GM12878 (cell line): Measurements from ENCODE around the gene PPM1N. TPM values are rescaled to one million over a fixed set of nuclear protein-coding genes. Genes with fewer than 3 reads are reported as not detected.

Source experiments
- ATAC-seq: fragments of 200-7000 bp; cut with Tn5 transposase; 3 replicates; pipeline ENCODE4 v1.9.1; 2020; ENCODE audit warnings: mild to moderate bottlenecking, moderate library complexity
- BruUV-seq: library from RNA; stranded (reverse); fragments of 400-500 nt; replicated peaks from 2 replicates; lab custom pipeline; 2021; lab: Mats Ljungman, UMichigan
- CTCF ChIA-PET: fragments of 300-600 bp; sonication (Branson Sonifier 250); formaldehyde crosslinking; extraction: SDS; loops from one replicate; lab custom pipeline; 2021; ENCODE audit warnings: inconsistent platforms; lab: Yijun Ruan, JAX
- POLR2A ChIA-PET: fragments of 350-600 bp; formaldehyde crosslinking; extraction: SDS; loops from one replicate; lab custom pipeline; 2021; ENCODE audit warnings: inconsistent platforms; lab: Charles Lee
- RAD21 ChIA-PET: fragments of 300-600 bp; sonication (Branson Sonifier 250); formaldehyde crosslinking; loops from one replicate; lab custom pipeline; 2023; ENCODE audit warnings: antibody characterized with exemption; ENCODE audit not compliant: unreplicated experiment; lab: Charles Lee
- SMC1A ChIA-PET: fragments of 300-600 bp; sonication (Branson Sonifier 250); formaldehyde crosslinking; loops from one replicate; lab custom pipeline; 2023; ENCODE audit not compliant: unreplicated experiment, uncharacterized antibody; lab: Charles Lee
- DNase-seq: peaks from one replicate; pipeline ENCODE4 v3.0.0-alpha.2; 2011; ENCODE audit warnings: low read depth, low spot score
- FAIRE-seq: peaks from 3 replicates; lab custom pipeline; 2011; peaks lifted over from hg19 to GRCh38; lab: Jason Lieb, UNC
- H2AFZ ChIP-seq: 2 replicates; pipeline ENCODE4 v1.6.0; 2011; ENCODE audit warnings: low read depth, low read length, control low read depth; ENCODE audit not compliant: control insufficient read depth
- H3K27ac ChIP-seq: 2 replicates; pipeline ENCODE4 v1.5.1; 2011; ENCODE audit warnings: control low read depth; ENCODE audit not compliant: control insufficient read depth, insufficient read depth
- H3K27me3 ChIP-seq, 2 experiments: replicated peaks in 1 of 2; 2 replicates each; pipeline versions ENCODE4 v1.6.0 to v1.6.1; 2011; ENCODE audit warnings: low read length in 1 of 2; ENCODE audit not compliant: control insufficient read depth in 2 of 2, insufficient read depth in 2 of 2
- H3K36me3 ChIP-seq, 2 experiments: 2 replicates each; pipeline ENCODE4 v1.5.1; 2011; ENCODE audit warnings: low read length in 1 of 2; ENCODE audit not compliant: control insufficient read depth in 2 of 2, insufficient read depth in 2 of 2
- H3K4me1 ChIP-seq: 2 replicates; pipeline ENCODE4 v1.6.1; 2011; ENCODE audit warnings: mild to moderate bottlenecking, low read length, moderate library complexity, mixed read lengths; ENCODE audit not compliant: control insufficient read depth, insufficient read depth
- H3K4me2 ChIP-seq: 2 replicates; pipeline ENCODE4 v1.6.0; 2011; ENCODE audit warnings: control low read depth; ENCODE audit not compliant: control insufficient read depth, insufficient read depth
- H3K4me3 ChIP-seq: fragments of 200-600 bp; sonication (generic); 2 replicates; pipeline ENCODE4 v1.5.1; 2016
- H3K79me2 ChIP-seq: 2 replicates; pipeline ENCODE4 v1.6.0; 2011; ENCODE audit warnings: low read length; ENCODE audit not compliant: control insufficient read depth, insufficient read depth
- H3K9ac ChIP-seq: 2 replicates; pipeline ENCODE4 v1.8.0; 2011; ENCODE audit warnings: low read length, control low read depth, mixed read lengths; ENCODE audit not compliant: control insufficient read depth, insufficient read depth
- H3K9me3 ChIP-seq: replicated peaks from 3 replicates; pipeline ENCODE4 v1.5.1; 2011; ENCODE audit warnings: mild to moderate bottlenecking, low read length; ENCODE audit not compliant: control insufficient read depth, insufficient read depth
- H4K20me1 ChIP-seq: 2 replicates; pipeline ENCODE4 v1.6.0; 2011; ENCODE audit not compliant: control insufficient read depth, insufficient read depth
- BACH1 ChIP-seq: fragments of 450-650 bp; IDR thresholded peaks from 2 replicates; pipeline ENCODE4 v1.6.1; 2017; ENCODE audit warnings: mild to moderate bottlenecking, borderline replicate concordance
- CEBPB ChIP-seq, 2 experiments: fragments of 150-350 bp in 1 of 2; IDR thresholded peaks; 2 replicates each; pipeline ENCODE4 v1.6.1; 2012 to 2014; ENCODE audit warnings: low read depth in 2 of 2, low read length in 2 of 2, borderline replicate concordance in 1 of 2, inconsistent platforms in 1 of 2
- HDAC6 ChIP-seq: fragments of 200-600 bp; sonication (generic); IDR thresholded peaks from one replicate; pipeline ENCODE4 v1.8.0; 2017; ENCODE audit warnings: antibody characterized with exemption; ENCODE audit not compliant: unreplicated experiment
- HDGF ChIP-seq: fragments of 450-650 bp; IDR thresholded peaks from 2 replicates; pipeline ENCODE4 v1.6.1; 2016; ENCODE audit warnings: antibody characterized with exemption
- JUND ChIP-seq: IDR thresholded peaks from 2 replicates; pipeline ENCODE4 v1.6.1; 2012; ENCODE audit warnings: low read depth, mild to moderate bottlenecking, low read length, improper control_type of control experiment, moderate library complexity
- MTA2 ChIP-seq: fragments of 450-650 bp; IDR thresholded peaks from 2 replicates; pipeline ENCODE4 v1.6.1; 2016; ENCODE audit warnings: low read depth, mild to moderate bottlenecking, moderate library complexity
- MXI1 ChIP-seq: fragments of 150-350 bp; IDR thresholded peaks from 2 replicates; pipeline ENCODE4 v1.6.1; 2011; ENCODE audit warnings: low read depth, mild to moderate bottlenecking, inconsistent platforms, low read length, improper control_type of control experiment
- NR2C1 ChIP-seq: fragments of 450-650 bp; IDR thresholded peaks from 2 replicates; pipeline ENCODE4 v1.6.1; 2017; ENCODE audit warnings: antibody characterized with exemption, mild to moderate bottlenecking, moderate library complexity
- POLR2AphosphoS2 ChIP-seq: IDR thresholded peaks from 2 replicates; pipeline ENCODE4 v1.6.1; 2011; ENCODE audit warnings: low read depth, mild to moderate bottlenecking, low read length, improper control_type of control experiment, moderate library complexity
- SPI1 ChIP-seq: IDR thresholded peaks from 2 replicates; pipeline ENCODE4 v1.6.1; 2011; ENCODE audit warnings: low read depth, mild to moderate bottlenecking, low read length, moderate library complexity, borderline replicate concordance; ENCODE audit not compliant: insufficient read depth
- TARDBP ChIP-seq: IDR thresholded peaks from 2 replicates; pipeline ENCODE4 v1.6.1; 2016; ENCODE audit warnings: borderline replicate concordance
- ZNF207 ChIP-seq: fragments of 450-650 bp; IDR thresholded peaks from 2 replicates; pipeline ENCODE4 v1.6.1; 2014; ENCODE audit warnings: antibody characterized with exemption, mild to moderate bottlenecking, borderline replicate concordance
- ZNF274 ChIP-seq: IDR thresholded peaks from one replicate; pipeline ENCODE4 v1.8.0; 2011; ENCODE audit not compliant: insufficient read length, insufficient read depth
- WGBS: methylation state at CpG from one replicate; pipeline ENCODE4 v1.1.6; 2016; ENCODE audit warnings: low lambda C conversion rate; ENCODE audit not compliant: insufficient replicate concordance, insufficient coverage; ENCODE audit errors: missing lambda C conversion rate; 5-methylcytosine and 5-hydroxymethylcytosine counted together
- in situ Hi-C: fragments of 300-500 bp; cut with MboI; formaldehyde crosslinking; loops from 9 replicates; pipeline ENCODE4 v1.14.3; 2018; ENCODE audit warnings: mixed read lengths
- intact Hi-C: fragments of 100-400 bp; cut with micrococcal nuclease; formaldehyde crosslinking; loops from one replicate; pipeline ENCODE4 v1.14.2; 2022; ENCODE audit not compliant: unreplicated experiment
- polyA plus RNA-seq, 11 experiments: library from polyadenylated mRNA; depleted of rRNA in 4 of 11; unstranded in 6 of 11; stranded (reverse) in 5 of 11; fragments of >200 nt; fragmentation: Nextera tagmentation in 4 of 11; fragmentation: Illumina TruSeq in 1 of 11; extraction: Ambion mirVana in 4 of 11; extraction: Trizol in 1 of 11; gene quantifications; 1 replicate in 1 of 11; 2 replicates in 10 of 11; pipeline versions ENCODE4 v1.2.1 to v1.2.3, GENCODE V29; 2011 to 2016; ENCODE audit warnings: inconsistent platforms in 2 of 11, missing spikeins in 2 of 11, low read depth in 1 of 11
- total RNA-seq, 4 experiments: library from RNA; depleted of rRNA in 3 of 4; stranded (reverse); fragments of >200 nt in 3 of 4; fragmentation: Illumina TruSeq in 1 of 4; extraction: Trizol in 1 of 4; gene quantifications; 2 replicates each; pipeline versions ENCODE4 v1.2.1 to v1.2.3, GENCODE V29; 2013 to 2021
- TF ChIP-seq, protein P1 (sequence below): IDR thresholded peaks from 2 replicates; pipeline ENCODE4 v1.6.1; 2012; ENCODE audit warnings: low read depth, low read length, improper control_type of control experiment

Gene PPM1N
- total and polyA plus RNA-seq, 10 of the 15 experiments (the other 5 are each of a cell fraction or from before 2014, with no cell fraction given), result 1.6 to 5.4 (median 3.7) TPM

DNA sequence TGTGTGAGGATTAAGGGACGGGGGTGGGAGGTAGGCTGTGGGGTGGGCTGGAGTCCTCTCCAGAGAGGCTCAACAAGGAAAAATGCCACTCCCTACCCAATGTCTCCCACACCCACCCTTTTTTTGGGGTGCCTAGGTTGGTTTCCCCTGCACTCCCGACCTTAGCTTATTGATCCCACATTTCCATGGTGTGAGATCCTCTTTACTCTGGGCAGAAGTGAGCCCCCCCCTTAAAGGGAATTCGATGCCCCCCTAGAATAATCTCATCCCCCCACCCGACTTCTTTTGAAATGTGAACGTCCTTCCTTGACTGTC, 24.9 kb upstream of the PPM1N start:
- Histone ChIP-seq H3K4me2 (no peak overlapping the region), H3K4me1 (peaks cover 16% of the 10 kb centered on the region), H3K9me3 (no peaks in the 10 kb centered on the region), H3K9ac (no peak overlapping the region), H3K27me3 (peaks cover 0 to 2% of the 10 kb centered on the region in 2 experiments; a peak in 2 of 4 replicates), H2AFZ (no peak overlapping the region), H3K36me3 (no peaks in the 10 kb centered on the region), H3K27ac (no peak overlapping the region), H4K20me1 (no peaks in the 10 kb centered on the region), H3K79me2 (no peaks in the 10 kb centered on the region), H3K4me3 (no peak overlapping the region)
- ChIA-PET RAD21 (no interaction called here), POLR2A (interaction anchor here (0.7 kb wide), 1 partner anchor 720 kb away, joined by 4 read pairs; no protein-coding TSS in a partner anchor), CTCF (no interaction called here), SMC1A (no interaction called here)
- DNase-seq, result no peak
- intact Hi-C loops, result loop anchor here (10.0 kb wide), 1 partner anchor 399 kb away; the partner anchor contains the start of genes GEMIN7 and ZNF296
- 15% methylated on average over 5 of the region's 5 CpGs for WGBS
- FAIRE-seq, result no peak
- in situ Hi-C loops, result loop anchor here (25.0 kb wide), 1 partner anchor 1711 kb away; the partner anchor contains the start of gene SMG9
- ATAC-seq, result no peak
- TF ChIP-seq HDAC6 (no peak), MXI1 (no peak), ZNF207 (no peak)
- no TSS peak for BruUV-seq

- POLR2A ChIA-PET, result interaction anchor here (0.7 kb wide), 1 partner anchor 721 kb away, joined by 4 read pairs; no protein-coding TSS in a partner anchor
- H3K36me3 ChIP-seq, result no peaks in the 10 kb centered on the region
- H2AFZ ChIP-seq, result no peak overlapping the region
- intact Hi-C loops, result loop anchor here (10.0 kb wide), 1 partner anchor 399 kb away; the partner anchor contains the start of genes GEMIN7 and ZNF296
- H3K27me3 ChIP-seq, result peaks cover 0 to 2% of the 10 kb centered on the region in 2 experiments; a peak in 2 of 4 replicates
- ATAC-seq, result no peak
- RAD21 ChIA-PET, result no interaction called here
- no peaks in the 10 kb centered on the region for H3K79me2 ChIP-seq
- H3K4me2 ChIP-seq, result no peak overlapping the region
- CTCF ChIA-PET, result interaction anchor here (8.6 to 9.0 kb wide), 2 partner anchors 27 to 34 kb away, joined by 176 to 385 read pairs; no protein-coding TSS in a partner anchor
- no peak overlapping the region for H3K9ac ChIP-seq
- no peak overlapping the region for H3K4me3 ChIP-seq
- H3K4me1 ChIP-seq, result peaks cover 14% of the 10 kb centered on the region
- no peak overlapping the region for H3K27ac ChIP-seq
- H4K20me1 ChIP-seq, result no peaks in the 10 kb centered on the region
- no peak for FAIRE-seq
- no peaks in the 10 kb centered on the region for H3K9me3 ChIP-seq
- in situ Hi-C loops, result loop anchor here (25.0 kb wide), 1 partner anchor 1712 kb away; the partner anchor contains the start of gene SMG9
- DNase-seq, result no peak
- SMC1A ChIA-PET, result interaction anchor here (0.7 kb wide), 1 partner anchor 28 kb away, joined by 3 read pairs; no protein-coding TSS in a partner anchor
- BruUV-seq, result no TSS peak
- WGBS, result 61% methylated on average over 27 of the region's 27 CpGs
- TF ChIP-seq SPI1 (no peak), MTA2 (no peak), HDGF (no peak), ZNF274 (no peak), TARDBP (no peak), NR2C1 (no peak), JUND (no peak), POLR2AphosphoS2 (no peak), BACH1 (no peak), CEBPB (IDR thresholded peaks at IDR 0.05; ENCODE audit: borderline replicate concordance in 1 of 2, low read depth in 2 of 2, low read length in 2 of 2) (no peak)
- TF ChIP-seq, protein P1, sequence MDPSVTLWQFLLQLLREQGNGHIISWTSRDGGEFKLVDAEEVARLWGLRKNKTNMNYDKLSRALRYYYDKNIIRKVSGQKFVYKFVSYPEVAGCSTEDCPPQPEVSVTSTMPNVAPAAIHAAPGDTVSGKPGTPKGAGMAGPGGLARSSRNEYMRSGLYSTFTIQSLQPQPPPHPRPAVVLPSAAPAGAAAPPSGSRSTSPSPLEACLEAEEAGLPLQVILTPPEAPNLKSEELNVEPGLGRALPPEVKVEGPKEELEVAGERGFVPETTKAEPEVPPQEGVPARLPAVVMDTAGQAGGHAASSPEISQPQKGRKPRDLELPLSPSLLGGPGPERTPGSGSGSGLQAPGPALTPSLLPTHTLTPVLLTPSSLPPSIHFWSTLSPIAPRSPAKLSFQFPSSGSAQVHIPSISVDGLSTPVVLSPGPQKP, result no peak
Measured at GRCh38 chr19:45473682-45474605, 24.3 kb upstream of the PPM1N start.
